Fibroblast of pulmonary artery (primary cell): Measurements from ENCODE around the gene ZWILCH.

Experiments used
- DNase-seq: peaks from one replicate; pipeline ENCODE4 v3.0.0-alpha.2; 2010; ENCODE audit warnings: low read depth
- H3K4me3 ChIP-seq: replicated peaks from 2 replicates; pipeline ENCODE4 v1.5.1; 2011; ENCODE audit warnings: low read depth, mild to moderate bottlenecking, control low read depth, low read length, moderate library complexity
- TF ChIP-seq, protein P1 (sequence below): IDR thresholded peaks from 2 replicates; pipeline ENCODE4 v1.5.1; 2011; ENCODE audit warnings: mild to moderate bottlenecking, control low read depth, low read length, inconsistent platforms; ENCODE audit errors: missing control alignments

ZWILCH gene

GRCh38 chr15:66523926-66524325 lies 18.8 kb downstream of the ZWILCH start:
- TF ChIP-seq, protein P1, sequence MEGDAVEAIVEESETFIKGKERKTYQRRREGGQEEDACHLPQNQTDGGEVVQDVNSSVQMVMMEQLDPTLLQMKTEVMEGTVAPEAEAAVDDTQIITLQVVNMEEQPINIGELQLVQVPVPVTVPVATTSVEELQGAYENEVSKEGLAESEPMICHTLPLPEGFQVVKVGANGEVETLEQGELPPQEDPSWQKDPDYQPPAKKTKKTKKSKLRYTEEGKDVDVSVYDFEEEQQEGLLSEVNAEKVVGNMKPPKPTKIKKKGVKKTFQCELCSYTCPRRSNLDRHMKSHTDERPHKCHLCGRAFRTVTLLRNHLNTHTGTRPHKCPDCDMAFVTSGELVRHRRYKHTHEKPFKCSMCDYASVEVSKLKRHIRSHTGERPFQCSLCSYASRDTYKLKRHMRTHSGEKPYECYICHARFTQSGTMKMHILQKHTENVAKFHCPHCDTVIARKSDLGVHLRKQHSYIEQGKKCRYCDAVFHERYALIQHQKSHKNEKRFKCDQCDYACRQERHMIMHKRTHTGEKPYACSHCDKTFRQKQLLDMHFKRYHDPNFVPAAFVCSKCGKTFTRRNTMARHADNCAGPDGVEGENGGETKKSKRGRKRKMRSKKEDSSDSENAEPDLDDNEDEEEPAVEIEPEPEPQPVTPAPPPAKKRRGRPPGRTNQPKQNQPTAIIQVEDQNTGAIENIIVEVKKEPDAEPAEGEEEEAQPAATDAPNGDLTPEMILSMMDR = no peak
- H3K4me3 ChIP-seq = no peak overlapping the region
- DNase-seq = no peak

- H3K4me3 ChIP-seq = no peak overlapping the region
- TF ChIP-seq, protein P1 = no peak
- no peak for DNase-seq
Observed at GRCh38 chr15:66524838-66525237, 19.7 kb downstream of the ZWILCH start.

GRCh38 chr15:66535056-66535455 lies 29.9 kb downstream of the ZWILCH start:
- DNase-seq = no peak
- TF ChIP-seq, protein P1 = no peak
- H3K4me3 ChIP-seq = no peak overlapping the region

GRCh38 chr15:66542896-66543295 lies 37.8 kb downstream of the ZWILCH start:
- TF ChIP-seq, protein P1 = no peak
- no peak overlapping the region for H3K4me3 ChIP-seq
- no peak for DNase-seq

GRCh38 chr15:66545255-66545654 lies 40.1 kb downstream of the ZWILCH start:
- no peak overlapping the region for H3K4me3 ChIP-seq
- TF ChIP-seq, protein P1 = no peak
- DNase-seq = no peak

DNA sequence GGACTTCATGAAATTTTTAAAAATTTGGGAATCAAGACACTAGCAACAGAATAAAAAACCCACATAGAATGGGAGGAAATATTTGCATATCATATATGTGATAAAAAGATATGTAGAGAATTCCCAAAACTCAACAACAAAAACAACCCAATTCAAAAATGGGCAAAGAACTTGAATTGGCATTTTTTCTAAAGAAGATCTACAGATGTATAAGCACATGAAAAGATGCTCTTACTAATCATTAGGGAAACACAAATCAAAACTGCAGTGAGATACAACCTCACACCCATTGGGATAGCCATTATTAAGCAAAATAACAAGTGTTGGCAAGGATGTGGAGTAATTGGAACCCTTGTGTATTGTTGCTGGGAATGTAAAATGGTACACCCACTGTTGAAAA lies 50.6 kb downstream of the ZWILCH start:
- TF ChIP-seq, protein P1 = no peak
- H3K4me3 ChIP-seq = no peak overlapping the region
- DNase-seq = no peak

- DNase-seq = no peak
- TF ChIP-seq, protein P1 = no peak
- H3K4me3 ChIP-seq = no peak overlapping the region
Observed at GRCh38 chr15:66558271-66558670, 53.1 kb downstream of the ZWILCH start.
